GM23338 (cell line): ENCODE data around the gene SUSD4. TPM values are rescaled to one million over a fixed set of nuclear protein-coding genes. Genes with fewer than 3 reads are reported as not detected.

Source experiments
- ATAC-seq: fragments of 200-7000 bp; cut with Tn5 transposase; 3 replicates; pipeline ENCODE4 v1.9.1; 2020
- DNase-seq: peaks from one replicate; pipeline ENCODE4 v3.0.0-alpha.2; 2015; ENCODE audit warnings: low spot score
- H2AFZ ChIP-seq: fragments of 200-600 bp; sonication (generic); 2 replicates; pipeline ENCODE4 v1.8.0; 2016; ENCODE audit warnings: antibody characterized with exemption, mild to moderate bottlenecking, moderate library complexity
- H3F3A ChIP-seq: fragments of 200-600 bp; sonication (generic); replicated peaks from 2 replicates; pipeline ENCODE4 v1.8.0; 2017; ENCODE audit warnings: antibody characterized with exemption, mixed run types, low read depth
- H3K27ac ChIP-seq: fragments of 200-600 bp; sonication (generic); 2 replicates; pipeline ENCODE4 v1.6.1; 2016; ENCODE audit warnings: low read depth
- H3K27me3 ChIP-seq: fragments of 200-600 bp; sonication (generic); 2 replicates; pipeline ENCODE4 v1.8.0; 2016; ENCODE audit warnings: mild to moderate bottlenecking, mixed run types, moderate library complexity; ENCODE audit not compliant: insufficient read depth
- H3K36me3 ChIP-seq: fragments of 200-600 bp; sonication (generic); 2 replicates; pipeline ENCODE4 v1.8.0; 2016; ENCODE audit warnings: mild to moderate bottlenecking; ENCODE audit not compliant: insufficient read depth
- H3K4me1 ChIP-seq: fragments of 200-600 bp; sonication (generic); 2 replicates; pipeline ENCODE4 v1.8.0; 2016; ENCODE audit warnings: mild to moderate bottlenecking, moderate library complexity; ENCODE audit not compliant: insufficient read depth
- H3K4me2 ChIP-seq: fragments of 200-600 bp; sonication (generic); 2 replicates; pipeline ENCODE4 v1.7.1; 2017; ENCODE audit warnings: mixed run types
- H3K4me3 ChIP-seq: fragments of 200-600 bp; sonication (generic); 2 replicates; pipeline ENCODE4 v1.6.1; 2016; ENCODE audit warnings: mixed run types
- H3K79me2 ChIP-seq: fragments of 200-600 bp; sonication (generic); replicated peaks from 2 replicates; pipeline ENCODE4 v1.8.0; 2017; ENCODE audit warnings: mild to moderate bottlenecking; ENCODE audit not compliant: insufficient read depth
- H3K9me2 ChIP-seq: fragments of 200-600 bp; sonication (generic); 2 replicates; pipeline ENCODE4 v1.8.0; 2017; ENCODE audit not compliant: insufficient read depth
- H4K20me1 ChIP-seq: fragments of 200-600 bp; sonication (generic); replicated peaks from 2 replicates; pipeline ENCODE4 v1.8.0; 2017; ENCODE audit warnings: mild to moderate bottlenecking; ENCODE audit not compliant: insufficient read depth
- H3K27ac Mint-ChIP-seq: 2 replicates; pipeline ENCODE4 v1.8.0; 2020; ENCODE audit warnings: inconsistent platforms, mild to moderate bottlenecking, moderate library complexity, mixed read lengths
- H3K27me3 Mint-ChIP-seq: 3 replicates; pipeline ENCODE4 v1.8.0; 2022; ENCODE audit warnings: low read depth, mild to moderate bottlenecking, moderate library complexity, mixed read lengths, inconsistent platforms; ENCODE audit not compliant: insufficient read depth, poor library complexity
- H3K36me3 Mint-ChIP-seq: 3 replicates; pipeline ENCODE4 v1.8.0; 2021; ENCODE audit warnings: low read depth, mild to moderate bottlenecking, inconsistent platforms, moderate library complexity, mixed read lengths
- H3K4me1 Mint-ChIP-seq: 3 replicates; pipeline ENCODE4 v1.8.0; 2020; ENCODE audit warnings: mild to moderate bottlenecking, inconsistent platforms, mixed read lengths
- H3K4me3 Mint-ChIP-seq: 3 replicates; pipeline ENCODE4 v1.8.0; 2021; ENCODE audit warnings: moderate library complexity, mild to moderate bottlenecking, inconsistent platforms, mixed read lengths
- H3K9me3 Mint-ChIP-seq: 3 replicates; pipeline ENCODE4 v1.8.0; 2020; ENCODE audit warnings: moderate library complexity, mild to moderate bottlenecking, inconsistent platforms, mixed read lengths
- CREB1 ChIP-seq: fragments of 250-450 bp; sonication (Bioruptor Pico); IDR thresholded peaks from 2 replicates; pipeline ENCODE4 v1.5.0; 2020; ENCODE audit warnings: low read depth, mild to moderate bottlenecking, moderate library complexity
- CTCF ChIP-seq, 2 experiments: fragments of 200-600 bp in 1 of 2; sonication (generic) in 1 of 2; conservative IDR thresholded peaks; 2 replicates each; pipeline versions ENCODE4 v1.5.1 to v1.6.1; 2016 to 2017; ENCODE audit warnings: antibody characterized with exemption in 2 of 2, low read depth in 2 of 2, mild to moderate bottlenecking in 2 of 2, moderate library complexity in 1 of 2
- EZH2 ChIP-seq: fragments of 200-600 bp; sonication (generic); IDR thresholded peaks from one replicate; pipeline ENCODE4 v1.8.0; 2017; ENCODE audit warnings: antibody characterized with exemption, mild to moderate bottlenecking, low read depth; ENCODE audit not compliant: unreplicated experiment
- EZH2phosphoT487 ChIP-seq: fragments of 200-600 bp; sonication (generic); IDR thresholded peaks from one replicate; pipeline ENCODE4 v1.8.1; 2018; ENCODE audit warnings: antibody characterized with exemption; ENCODE audit not compliant: unreplicated experiment
- JUNB ChIP-seq: IDR thresholded peaks from one replicate; pipeline ENCODE4 v1.6.1; 2016; ENCODE audit warnings: antibody characterized with exemption; ENCODE audit not compliant: unreplicated experiment
- NANOG ChIP-seq: IDR thresholded peaks from 2 replicates; pipeline ENCODE4 v1.6.1; 2016; ENCODE audit warnings: antibody characterized with exemption, borderline replicate concordance
- POLR2AphosphoS5 ChIP-seq: IDR thresholded peaks from 2 replicates; pipeline ENCODE4 v1.6.1; 2016; ENCODE audit warnings: antibody characterized with exemption, low read depth
- REST ChIP-seq: IDR thresholded peaks from one replicate; pipeline ENCODE4 v1.6.1; 2018; ENCODE audit warnings: antibody characterized with exemption; ENCODE audit not compliant: unreplicated experiment
- STAT1 ChIP-seq: IDR thresholded peaks from one replicate; pipeline ENCODE4 v1.6.1; 2016; ENCODE audit warnings: antibody characterized with exemption; ENCODE audit not compliant: unreplicated experiment
- ZNF114 ChIP-seq: fragments of 250-450 bp; sonication (Bioruptor Pico); IDR thresholded peaks from 2 replicates; pipeline ENCODE4 v1.5.0; 2020; ENCODE audit warnings: mild to moderate bottlenecking, moderate library complexity
- ZNF331 ChIP-seq: fragments of 250-450 bp; sonication (Bioruptor Pico); IDR thresholded peaks from 2 replicates; pipeline ENCODE4 v1.5.0; 2020; ENCODE audit warnings: low read depth, mild to moderate bottlenecking, moderate library complexity
- polyA plus RNA-seq: library from polyadenylated mRNA; unstranded; fragments of >200 nt; fragmentation: Nextera tagmentation; extraction: Ambion mirVana; gene quantifications from 2 replicates; pipeline ENCODE4 v1.2.1, GENCODE V29; 2016
- total RNA-seq: library from RNA; depleted of rRNA; stranded (reverse); fragments of >200 nt; shearing (Covaris generic); gene quantifications from 2 replicates; pipeline ENCODE4 v1.2.3, GENCODE V29; 2014
- TF ChIP-seq, protein P1 (sequence below): IDR thresholded peaks from 2 replicates; pipeline ENCODE4 v1.6.1; 2016; ENCODE audit warnings: antibody characterized with exemption
- TF ChIP-seq, protein P2 (sequence below): fragments of 250-450 bp; sonication (Bioruptor Pico); IDR thresholded peaks from 2 replicates; pipeline ENCODE4 v1.5.0; 2020; ENCODE audit warnings: mild to moderate bottlenecking, moderate library complexity

Gene SUSD4
- total and polyA plus RNA-seq, 2 experiments from 2014 or later = 2.3 to 3.6 TPM

DNA sequence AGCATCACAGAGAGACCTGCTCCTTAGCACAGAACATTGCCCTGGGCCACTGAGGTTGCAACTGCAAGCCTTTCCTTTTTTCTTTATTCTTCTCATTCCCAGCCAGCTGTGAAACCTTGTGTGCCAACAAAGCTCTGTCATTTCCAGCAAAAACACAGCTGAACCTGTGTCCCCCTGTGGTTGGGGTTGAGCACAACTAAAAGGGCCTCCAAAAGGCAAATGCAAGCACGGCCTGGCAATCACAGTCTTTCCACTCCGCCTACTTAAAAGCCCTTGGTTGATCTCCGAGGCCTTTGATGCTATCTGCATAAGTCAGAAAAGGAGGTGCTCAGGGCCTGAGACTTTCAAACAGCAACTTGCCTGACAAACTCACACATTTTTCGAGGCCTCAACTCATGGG is 32.7 kb downstream of the SUSD4 start:
- H3K4me2 ChIP-seq = no peak overlapping the region
- Mint-ChIP-seq H3K27ac (no peak overlapping the region), H3K4me1 (peaks cover 5% of the 10 kb centered on the region; the same call in 2 of the 3 replicates), H3K27me3 (peaks cover 1% of the 10 kb centered on the region), H3K36me3 (no peaks in the 10 kb centered on the region), H3K9me3 (no peaks in the 10 kb centered on the region), H3K4me3 (no peak overlapping the region)
- H3F3A ChIP-seq = no peaks in the 10 kb centered on the region
- DNase-seq = peak; percentile 17
- H4K20me1 ChIP-seq = no peaks in the 10 kb centered on the region
- H3K79me2 ChIP-seq = no peaks in the 10 kb centered on the region
- TF ChIP-seq REST (no peak), CTCF (conservative IDR thresholded peaks at IDR 0.05; ENCODE audit: low read depth in 2 of 2) (no peak), POLR2AphosphoS5 (no peak), ZNF114 (CRISPR knock-in tag) (no peak), JUNB (no peak), ZNF331 (CRISPR knock-in tag) (no peak), CREB1 (CRISPR knock-in tag) (no peak), EZH2phosphoT487 (no peak), EZH2 (no peak), NANOG (no peak), STAT1 (no peak)
- TF ChIP-seq, protein P1, sequence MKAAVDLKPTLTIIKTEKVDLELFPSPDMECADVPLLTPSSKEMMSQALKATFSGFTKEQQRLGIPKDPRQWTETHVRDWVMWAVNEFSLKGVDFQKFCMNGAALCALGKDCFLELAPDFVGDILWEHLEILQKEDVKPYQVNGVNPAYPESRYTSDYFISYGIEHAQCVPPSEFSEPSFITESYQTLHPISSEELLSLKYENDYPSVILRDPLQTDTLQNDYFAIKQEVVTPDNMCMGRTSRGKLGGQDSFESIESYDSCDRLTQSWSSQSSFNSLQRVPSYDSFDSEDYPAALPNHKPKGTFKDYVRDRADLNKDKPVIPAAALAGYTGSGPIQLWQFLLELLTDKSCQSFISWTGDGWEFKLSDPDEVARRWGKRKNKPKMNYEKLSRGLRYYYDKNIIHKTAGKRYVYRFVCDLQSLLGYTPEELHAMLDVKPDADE = no peak
- TF ChIP-seq, protein P2, sequence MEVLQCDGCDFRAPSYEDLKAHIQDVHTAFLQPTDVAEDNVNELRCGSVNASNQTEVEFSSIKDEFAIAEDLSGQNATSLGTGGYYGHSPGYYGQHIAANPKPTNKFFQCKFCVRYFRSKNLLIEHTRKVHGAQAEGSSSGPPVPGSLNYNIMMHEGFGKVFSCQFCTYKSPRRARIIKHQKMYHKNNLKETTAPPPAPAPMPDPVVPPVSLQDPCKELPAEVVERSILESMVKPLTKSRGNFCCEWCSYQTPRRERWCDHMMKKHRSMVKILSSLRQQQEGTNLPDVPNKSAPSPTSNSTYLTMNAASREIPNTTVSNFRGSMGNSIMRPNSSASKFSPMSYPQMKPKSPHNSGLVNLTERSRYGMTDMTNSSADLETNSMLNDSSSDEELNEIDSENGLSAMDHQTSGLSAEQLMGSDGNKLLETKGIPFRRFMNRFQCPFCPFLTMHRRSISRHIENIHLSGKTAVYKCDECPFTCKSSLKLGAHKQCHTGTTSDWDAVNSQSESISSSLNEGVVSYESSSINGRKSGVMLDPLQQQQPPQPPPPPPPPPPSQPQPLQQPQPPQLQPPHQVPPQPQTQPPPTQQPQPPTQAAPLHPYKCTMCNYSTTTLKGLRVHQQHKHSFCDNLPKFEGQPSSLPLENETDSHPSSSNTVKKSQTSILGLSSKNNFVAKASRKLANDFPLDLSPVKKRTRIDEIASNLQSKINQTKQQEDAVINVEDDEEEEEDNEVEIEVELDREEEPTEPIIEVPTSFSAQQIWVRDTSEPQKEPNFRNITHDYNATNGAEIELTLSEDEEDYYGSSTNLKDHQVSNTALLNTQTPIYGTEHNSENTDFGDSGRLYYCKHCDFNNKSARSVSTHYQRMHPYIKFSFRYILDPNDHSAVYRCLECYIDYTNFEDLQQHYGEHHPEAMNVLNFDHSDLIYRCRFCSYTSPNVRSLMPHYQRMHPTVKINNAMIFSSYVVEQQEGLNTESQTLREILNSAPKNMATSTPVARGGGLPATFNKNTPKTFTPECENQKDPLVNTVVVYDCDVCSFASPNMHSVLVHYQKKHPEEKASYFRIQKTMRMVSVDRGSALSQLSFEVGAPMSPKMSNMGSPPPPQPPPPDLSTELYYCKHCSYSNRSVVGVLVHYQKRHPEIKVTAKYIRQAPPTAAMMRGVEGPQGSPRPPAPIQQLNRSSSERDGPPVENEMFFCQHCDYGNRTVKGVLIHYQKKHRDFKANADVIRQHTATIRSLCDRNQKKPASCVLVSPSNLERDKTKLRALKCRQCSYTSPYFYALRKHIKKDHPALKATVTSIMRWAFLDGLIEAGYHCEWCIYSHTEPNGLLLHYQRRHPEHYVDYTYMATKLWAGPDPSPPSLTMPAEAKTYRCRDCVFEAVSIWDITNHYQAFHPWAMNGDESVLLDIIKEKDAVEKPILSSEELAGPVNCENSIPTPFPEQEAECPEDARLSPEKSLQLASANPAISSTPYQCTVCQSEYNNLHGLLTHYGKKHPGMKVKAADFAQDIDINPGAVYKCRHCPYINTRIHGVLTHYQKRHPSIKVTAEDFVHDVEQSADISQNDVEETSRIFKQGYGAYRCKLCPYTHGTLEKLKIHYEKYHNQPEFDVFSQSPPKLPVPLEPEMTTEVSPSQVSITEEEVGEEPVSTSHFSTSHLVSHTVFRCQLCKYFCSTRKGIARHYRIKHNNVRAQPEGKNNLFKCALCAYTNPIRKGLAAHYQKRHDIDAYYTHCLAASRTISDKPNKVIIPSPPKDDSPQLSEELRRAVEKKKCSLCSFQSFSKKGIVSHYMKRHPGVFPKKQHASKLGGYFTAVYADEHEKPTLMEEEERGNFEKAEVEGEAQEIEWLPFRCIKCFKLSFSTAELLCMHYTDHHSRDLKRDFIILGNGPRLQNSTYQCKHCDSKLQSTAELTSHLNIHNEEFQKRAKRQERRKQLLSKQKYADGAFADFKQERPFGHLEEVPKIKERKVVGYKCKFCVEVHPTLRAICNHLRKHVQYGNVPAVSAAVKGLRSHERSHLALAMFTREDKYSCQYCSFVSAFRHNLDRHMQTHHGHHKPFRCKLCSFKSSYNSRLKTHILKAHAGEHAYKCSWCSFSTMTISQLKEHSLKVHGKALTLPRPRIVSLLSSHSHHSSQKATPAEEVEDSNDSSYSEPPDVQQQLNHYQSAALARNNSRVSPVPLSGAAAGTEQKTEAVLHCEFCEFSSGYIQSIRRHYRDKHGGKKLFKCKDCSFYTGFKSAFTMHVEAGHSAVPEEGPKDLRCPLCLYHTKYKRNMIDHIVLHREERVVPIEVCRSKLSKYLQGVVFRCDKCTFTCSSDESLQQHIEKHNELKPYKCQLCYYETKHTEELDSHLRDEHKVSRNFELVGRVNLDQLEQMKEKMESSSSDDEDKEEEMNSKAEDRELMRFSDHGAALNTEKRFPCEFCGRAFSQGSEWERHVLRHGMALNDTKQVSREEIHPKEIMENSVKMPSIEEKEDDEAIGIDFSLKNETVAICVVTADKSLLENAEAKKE (CRISPR knock-in tag) = no peak
- H3K36me3 ChIP-seq = no peaks in the 10 kb centered on the region
- no peak overlapping the region for H3K27ac ChIP-seq
- H3K27me3 ChIP-seq = no peaks in the 10 kb centered on the region
- no peaks in the 10 kb centered on the region for H3K4me1 ChIP-seq
- no peak overlapping the region for H3K4me3 ChIP-seq
- H2AFZ ChIP-seq = no peak overlapping the region
- no peaks in the 10 kb centered on the region for H3K9me2 ChIP-seq
- ATAC-seq = no peak; the same call in 2 of the 3 replicates
